ENCODE data around the gene TNP2.

TNP2 gene

GRCh38 chr16:11280616-11281522 is 11.7 kb upstream of the TNP2 start, which contains the start of gene PRM1:
TSS of gene PRM1 (minus strand) at chr16:11281330. CDS start at chr16:11281238, 92 bp downstream.
- DNase-seq (ENCODE audit: low read depth) = no peak
- TF ChIP-seq CTCF (conservative IDR thresholded peaks at IDR 0.05; ENCODE audit: low read depth, low read length) = no peak
- H3K4me3 ChIP-seq (ENCODE audit: low read length) = no peak within 1 kb of the TSS

- no peak overlapping the region for H3K4me3 ChIP-seq (ENCODE audit: low read length)
- DNase-seq (ENCODE audit: low read depth) = no peak
- TF ChIP-seq CTCF (conservative IDR thresholded peaks at IDR 0.05; ENCODE audit: low read depth, low read length) = no peak
Measured at GRCh38 chr16:11278681-11279628, 9.8 kb upstream of the TNP2 start.

- no peak for TF ChIP-seq CTCF (conservative IDR thresholded peaks at IDR 0.05; ENCODE audit: low read depth, low read length)
- no peak for DNase-seq (ENCODE audit: low read depth)
- H3K4me3 ChIP-seq (ENCODE audit: low read length) = no peak overlapping the region
Measured at GRCh38 chr16:11277607-11278337, 8.6 kb upstream of the TNP2 start.

- no peak overlapping the region for H3K4me3 ChIP-seq (ENCODE audit: low read length)
- no peak for DNase-seq (ENCODE audit: low read depth)
- TF ChIP-seq CTCF (conservative IDR thresholded peaks at IDR 0.05; ENCODE audit: low read depth, low read length) = no peak
Measured at GRCh38 chr16:11276896-11277593, 7.9 kb upstream of the TNP2 start.

GRCh38 chr16:11276143-11276895 is 7.2 kb upstream of the TNP2 start, which contains the start of gene PRM2:
TSS of gene PRM2 (minus strand) at chr16:11276480. CDS start at chr16:11276370, 110 bp downstream.
- DNase-seq (ENCODE audit: low read depth) = no peak
- H3K4me3 ChIP-seq (ENCODE audit: low read length) = no peak within 1 kb of the TSS
- TF ChIP-seq CTCF (conservative IDR thresholded peaks at IDR 0.05; ENCODE audit: low read depth, low read length) = no peak

All from retinal pigment epithelial cell (primary cell).